ENCODE results near the gene COX8C.

- TF ChIP-seq CTCF (IDR thresholded peaks at IDR 0.05; ENCODE audit: low read depth, low read length, missing input control) (no peak), RAD21 (IDR thresholded peaks at IDR 0.05) (no peak)
- TF ChIP-seq, protein P1, sequence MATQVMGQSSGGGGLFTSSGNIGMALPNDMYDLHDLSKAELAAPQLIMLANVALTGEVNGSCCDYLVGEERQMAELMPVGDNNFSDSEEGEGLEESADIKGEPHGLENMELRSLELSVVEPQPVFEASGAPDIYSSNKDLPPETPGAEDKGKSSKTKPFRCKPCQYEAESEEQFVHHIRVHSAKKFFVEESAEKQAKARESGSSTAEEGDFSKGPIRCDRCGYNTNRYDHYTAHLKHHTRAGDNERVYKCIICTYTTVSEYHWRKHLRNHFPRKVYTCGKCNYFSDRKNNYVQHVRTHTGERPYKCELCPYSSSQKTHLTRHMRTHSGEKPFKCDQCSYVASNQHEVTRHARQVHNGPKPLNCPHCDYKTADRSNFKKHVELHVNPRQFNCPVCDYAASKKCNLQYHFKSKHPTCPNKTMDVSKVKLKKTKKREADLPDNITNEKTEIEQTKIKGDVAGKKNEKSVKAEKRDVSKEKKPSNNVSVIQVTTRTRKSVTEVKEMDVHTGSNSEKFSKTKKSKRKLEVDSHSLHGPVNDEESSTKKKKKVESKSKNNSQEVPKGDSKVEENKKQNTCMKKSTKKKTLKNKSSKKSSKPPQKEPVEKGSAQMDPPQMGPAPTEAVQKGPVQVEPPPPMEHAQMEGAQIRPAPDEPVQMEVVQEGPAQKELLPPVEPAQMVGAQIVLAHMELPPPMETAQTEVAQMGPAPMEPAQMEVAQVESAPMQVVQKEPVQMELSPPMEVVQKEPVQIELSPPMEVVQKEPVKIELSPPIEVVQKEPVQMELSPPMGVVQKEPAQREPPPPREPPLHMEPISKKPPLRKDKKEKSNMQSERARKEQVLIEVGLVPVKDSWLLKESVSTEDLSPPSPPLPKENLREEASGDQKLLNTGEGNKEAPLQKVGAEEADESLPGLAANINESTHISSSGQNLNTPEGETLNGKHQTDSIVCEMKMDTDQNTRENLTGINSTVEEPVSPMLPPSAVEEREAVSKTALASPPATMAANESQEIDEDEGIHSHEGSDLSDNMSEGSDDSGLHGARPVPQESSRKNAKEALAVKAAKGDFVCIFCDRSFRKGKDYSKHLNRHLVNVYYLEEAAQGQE (IDR thresholded peaks at IDR 0.05), result no peak
These were observed 48.2 kb downstream of the COX8C start for GRCh38 chr14:93395231-93395630.

Measured in liver (tissue), 3 donors.